Upper lobe of right lung (tissue), 1 donor: ENCODE results near the gene GRPEL2. TPM values are rescaled to one million over a fixed set of nuclear protein-coding genes. Genes with fewer than 3 reads are reported as not detected.

ENCODE experiments used
- ATAC-seq: fragments of 200-7000 bp; cut with Tn5 transposase; one replicate; pipeline ENCODE4 v1.9.1; 2020; ENCODE audit warnings: mild to moderate bottlenecking, moderate library complexity
- DNase-seq: peaks from one replicate; pipeline ENCODE4 v3.0.0-alpha.2; 2020
- H3K27ac ChIP-seq: fragments of 200-600 bp; one replicate; pipeline ENCODE4 v1.8.0; 2022
- H3K27me3 ChIP-seq: fragments of 200-600 bp; one replicate; pipeline ENCODE4 v1.8.0; 2022; ENCODE audit warnings: mild to moderate bottlenecking
- H3K36me3 ChIP-seq: fragments of 200-600 bp; one replicate; pipeline ENCODE4 v1.8.0; 2022
- H3K4me1 ChIP-seq: fragments of 200-600 bp; one replicate; pipeline ENCODE4 v1.8.0; 2022
- H3K4me3 ChIP-seq: fragments of 200-600 bp; one replicate; pipeline ENCODE4 v1.8.0; 2022; ENCODE audit warnings: mild to moderate bottlenecking
- H3K9me3 ChIP-seq: fragments of 200-600 bp; one replicate; pipeline ENCODE4 v1.8.0; 2022
- intact Hi-C: fragments of 100-400 bp; cut with DNase I; formaldehyde crosslinking; loops from one replicate; pipeline ENCODE4 v1.11.0; 2022
- total RNA-seq: library from RNA; stranded (reverse); fragmentation: NEBNext Ultra II Directional; extraction: Animal tissue kit (Norgen Biotek cat#: 25700); gene quantifications from one replicate; pipeline ENCODE4 v1.2.1, GENCODE V29; 2021
- TF ChIP-seq, protein P1 (sequence below): fragments of 200-600 bp; IDR thresholded peaks from one replicate; pipeline ENCODE4 v1.8.0; 2022; ENCODE audit warnings: antibody characterized with exemption
- donor health status: DM: no; HTN: yes; CAD: no; lungs with severe emphysema.

The GRPEL2 gene
- total RNA-seq, 1 donor from 2014 or later: 23.9 TPM

DNA sequence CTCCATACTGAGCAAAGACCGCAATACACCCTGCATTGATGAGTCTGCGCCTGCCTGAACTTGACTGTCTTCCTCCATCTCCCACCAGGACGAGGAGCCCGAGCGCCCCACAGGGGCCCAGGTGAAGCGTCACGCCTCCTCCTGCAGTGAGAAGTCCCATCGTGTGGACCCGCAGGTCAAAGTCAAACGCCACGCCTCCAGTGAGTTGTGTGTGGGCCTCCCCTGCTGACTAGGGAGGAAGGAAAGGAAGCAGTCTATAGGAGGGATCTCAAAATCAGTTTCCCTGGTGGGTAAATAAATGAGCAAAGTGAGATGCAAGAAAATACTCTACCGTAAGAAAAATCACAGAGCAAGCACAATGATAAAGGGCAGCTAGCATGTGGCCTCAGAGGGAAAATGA lies 22.8 kb upstream of the GRPEL2 start:
- Histone ChIP-seq H3K4me3 (no peak overlapping the region), H3K36me3 (no peaks in the 10 kb centered on the region), H3K27ac (peak overlapping the region; percentile 27), H3K27me3 (no peaks in the 10 kb centered on the region), H3K9me3 (no peaks in the 10 kb centered on the region), H3K4me1 (peaks cover 11% of the 10 kb centered on the region)
- ATAC-seq: no peak
- no peak for DNase-seq
- intact Hi-C loops: no loop called here
- TF ChIP-seq, protein P1, sequence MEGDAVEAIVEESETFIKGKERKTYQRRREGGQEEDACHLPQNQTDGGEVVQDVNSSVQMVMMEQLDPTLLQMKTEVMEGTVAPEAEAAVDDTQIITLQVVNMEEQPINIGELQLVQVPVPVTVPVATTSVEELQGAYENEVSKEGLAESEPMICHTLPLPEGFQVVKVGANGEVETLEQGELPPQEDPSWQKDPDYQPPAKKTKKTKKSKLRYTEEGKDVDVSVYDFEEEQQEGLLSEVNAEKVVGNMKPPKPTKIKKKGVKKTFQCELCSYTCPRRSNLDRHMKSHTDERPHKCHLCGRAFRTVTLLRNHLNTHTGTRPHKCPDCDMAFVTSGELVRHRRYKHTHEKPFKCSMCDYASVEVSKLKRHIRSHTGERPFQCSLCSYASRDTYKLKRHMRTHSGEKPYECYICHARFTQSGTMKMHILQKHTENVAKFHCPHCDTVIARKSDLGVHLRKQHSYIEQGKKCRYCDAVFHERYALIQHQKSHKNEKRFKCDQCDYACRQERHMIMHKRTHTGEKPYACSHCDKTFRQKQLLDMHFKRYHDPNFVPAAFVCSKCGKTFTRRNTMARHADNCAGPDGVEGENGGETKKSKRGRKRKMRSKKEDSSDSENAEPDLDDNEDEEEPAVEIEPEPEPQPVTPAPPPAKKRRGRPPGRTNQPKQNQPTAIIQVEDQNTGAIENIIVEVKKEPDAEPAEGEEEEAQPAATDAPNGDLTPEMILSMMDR: no peak

DNA sequence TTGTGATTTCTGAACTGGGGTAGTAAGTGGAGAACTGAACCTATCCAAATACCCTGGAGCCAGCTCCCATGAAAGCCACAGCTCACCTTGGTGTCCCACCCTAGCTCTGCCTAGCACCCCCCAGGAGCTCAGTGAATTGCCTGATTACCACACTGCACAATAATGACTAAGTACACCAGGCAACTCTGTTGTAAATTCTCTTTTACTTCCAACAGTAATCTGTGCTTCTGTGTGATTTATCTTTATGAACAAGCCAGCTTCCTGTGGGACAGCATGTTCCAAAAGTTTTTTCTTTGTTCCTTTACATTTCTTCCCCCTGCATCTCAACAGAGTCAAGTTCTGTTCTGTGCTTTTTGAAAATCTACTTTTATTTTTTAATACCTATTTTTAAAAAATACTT lies 22.1 kb upstream of the GRPEL2 start:
- no peaks in the 10 kb centered on the region for H3K27me3 ChIP-seq
- H3K9me3 ChIP-seq: no peaks in the 10 kb centered on the region
- DNase-seq (no peak), ATAC-seq (no peak)
- peaks cover 11% of the 10 kb centered on the region for H3K4me1 ChIP-seq
- intact Hi-C loops: no loop called here
- H3K36me3 ChIP-seq: no peaks in the 10 kb centered on the region
- H3K4me3 ChIP-seq: no peak overlapping the region
- TF ChIP-seq, protein P1: no peak
- H3K27ac ChIP-seq: peak overlapping the region; percentile 27

- Histone ChIP-seq H3K4me1 (peaks cover 11% of the 10 kb centered on the region), H3K4me3 (no peak overlapping the region), H3K9me3 (no peaks in the 10 kb centered on the region), H3K36me3 (no peaks in the 10 kb centered on the region), H3K27ac (peak overlapping the region; percentile 27), H3K27me3 (no peaks in the 10 kb centered on the region)
- TF ChIP-seq, protein P1: no peak
- intact Hi-C loops: no loop called here
- no peak for ATAC-seq
- DNase-seq: no peak
Measured at GRCh38 chr5:149323621-149324205, 21.6 kb upstream of the GRPEL2 start.

- no peak for DNase-seq
- Histone ChIP-seq H3K27ac (no peak overlapping the region), H3K4me3 (no peak overlapping the region), H3K9me3 (no peaks in the 10 kb centered on the region), H3K4me1 (peaks cover 11% of the 10 kb centered on the region), H3K36me3 (no peaks in the 10 kb centered on the region), H3K27me3 (no peaks in the 10 kb centered on the region)
- TF ChIP-seq, protein P1: no peak
- intact Hi-C loops: no loop called here
- ATAC-seq: no peak
Measured at GRCh38 chr5:149324641-149325040, 20.7 kb upstream of the GRPEL2 start.

- peaks cover 10% of the 10 kb centered on the region for H3K4me1 ChIP-seq
- H3K27ac ChIP-seq: peak overlapping the region; percentile 18
- TF ChIP-seq, protein P1: no peak
- DNase-seq: no peak
- no peak overlapping the region for H3K4me3 ChIP-seq
- no peaks in the 10 kb centered on the region for H3K36me3 ChIP-seq
- no peaks in the 10 kb centered on the region for H3K9me3 ChIP-seq
- no peak for ATAC-seq
- no peaks in the 10 kb centered on the region for H3K27me3 ChIP-seq
- intact Hi-C loops: no loop called here
Measured at GRCh38 chr5:149325166-149325735, 20.0 kb upstream of the GRPEL2 start.
